NB4 (cell line): ENCODE data around the gene RTCB.

Experiments used
- MYC ChIP-seq: IDR thresholded peaks from 2 replicates; pipeline ENCODE4 v1.6.1; 2011; ENCODE audit warnings: low read depth, low read length
- POLR2A ChIP-seq: IDR thresholded peaks from 2 replicates; pipeline ENCODE4 v1.6.1; 2011; ENCODE audit warnings: mild to moderate bottlenecking; ENCODE audit not compliant: insufficient read length; ENCODE audit errors: extremely low read depth
- TF ChIP-seq, protein P1 (sequence below): IDR thresholded peaks from 2 replicates; pipeline ENCODE4 v1.6.1; 2011; ENCODE audit warnings: low read depth, low read length
- TF ChIP-seq, protein P2 (sequence below): IDR thresholded peaks from one replicate; pipeline ENCODE4 v1.5.1; 2012; ENCODE audit warnings: low read depth, low read length

DNA sequence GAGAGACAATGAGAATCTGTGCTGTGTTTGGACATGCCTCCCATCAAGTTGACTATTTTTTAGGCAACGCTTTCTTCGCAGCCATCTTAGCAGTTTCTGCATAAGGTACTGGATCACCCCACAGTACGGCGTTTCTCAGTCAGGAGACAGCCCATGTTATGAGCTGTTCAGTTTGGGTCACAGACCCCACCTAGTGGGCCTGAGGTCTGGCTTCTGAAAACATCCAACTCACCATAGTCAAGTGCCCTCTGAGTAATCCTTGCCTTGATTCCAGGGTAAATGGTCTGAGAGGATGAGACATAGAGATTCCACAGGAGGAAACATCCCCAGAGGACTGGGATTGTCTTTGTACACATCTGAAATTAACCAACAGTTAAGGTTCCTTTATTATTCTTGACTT, 45.0 kb upstream of the RTCB start:
- TF ChIP-seq, protein P1, sequence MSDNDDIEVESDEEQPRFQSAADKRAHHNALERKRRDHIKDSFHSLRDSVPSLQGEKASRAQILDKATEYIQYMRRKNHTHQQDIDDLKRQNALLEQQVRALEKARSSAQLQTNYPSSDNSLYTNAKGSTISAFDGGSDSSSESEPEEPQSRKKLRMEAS: no peak
- TF ChIP-seq, protein P2, sequence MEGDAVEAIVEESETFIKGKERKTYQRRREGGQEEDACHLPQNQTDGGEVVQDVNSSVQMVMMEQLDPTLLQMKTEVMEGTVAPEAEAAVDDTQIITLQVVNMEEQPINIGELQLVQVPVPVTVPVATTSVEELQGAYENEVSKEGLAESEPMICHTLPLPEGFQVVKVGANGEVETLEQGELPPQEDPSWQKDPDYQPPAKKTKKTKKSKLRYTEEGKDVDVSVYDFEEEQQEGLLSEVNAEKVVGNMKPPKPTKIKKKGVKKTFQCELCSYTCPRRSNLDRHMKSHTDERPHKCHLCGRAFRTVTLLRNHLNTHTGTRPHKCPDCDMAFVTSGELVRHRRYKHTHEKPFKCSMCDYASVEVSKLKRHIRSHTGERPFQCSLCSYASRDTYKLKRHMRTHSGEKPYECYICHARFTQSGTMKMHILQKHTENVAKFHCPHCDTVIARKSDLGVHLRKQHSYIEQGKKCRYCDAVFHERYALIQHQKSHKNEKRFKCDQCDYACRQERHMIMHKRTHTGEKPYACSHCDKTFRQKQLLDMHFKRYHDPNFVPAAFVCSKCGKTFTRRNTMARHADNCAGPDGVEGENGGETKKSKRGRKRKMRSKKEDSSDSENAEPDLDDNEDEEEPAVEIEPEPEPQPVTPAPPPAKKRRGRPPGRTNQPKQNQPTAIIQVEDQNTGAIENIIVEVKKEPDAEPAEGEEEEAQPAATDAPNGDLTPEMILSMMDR: no peak
- TF ChIP-seq POLR2A: no peak
- TF ChIP-seq MYC: no peak
